Measurements from ENCODE around the gene FCHSD2.

DNA sequence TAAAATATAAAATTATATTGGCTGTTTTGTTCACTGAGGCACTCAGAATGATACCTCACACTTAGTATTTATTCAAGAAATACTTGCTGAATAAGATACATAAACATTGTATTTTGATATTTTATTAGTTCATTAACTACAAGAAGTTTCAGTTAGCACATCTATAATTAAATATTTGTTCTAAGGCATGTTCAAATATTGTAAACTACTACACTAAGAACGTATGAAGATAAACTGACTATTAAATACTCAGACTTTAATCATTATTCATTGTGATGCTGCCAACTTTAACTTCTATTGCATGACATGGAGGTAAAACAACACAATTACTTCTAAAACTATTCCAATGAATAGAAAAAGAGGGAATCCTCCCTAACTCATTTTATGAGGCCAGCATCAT is 198.5 kb downstream of the FCHSD2 start:
- TF ChIP-seq, protein P1, sequence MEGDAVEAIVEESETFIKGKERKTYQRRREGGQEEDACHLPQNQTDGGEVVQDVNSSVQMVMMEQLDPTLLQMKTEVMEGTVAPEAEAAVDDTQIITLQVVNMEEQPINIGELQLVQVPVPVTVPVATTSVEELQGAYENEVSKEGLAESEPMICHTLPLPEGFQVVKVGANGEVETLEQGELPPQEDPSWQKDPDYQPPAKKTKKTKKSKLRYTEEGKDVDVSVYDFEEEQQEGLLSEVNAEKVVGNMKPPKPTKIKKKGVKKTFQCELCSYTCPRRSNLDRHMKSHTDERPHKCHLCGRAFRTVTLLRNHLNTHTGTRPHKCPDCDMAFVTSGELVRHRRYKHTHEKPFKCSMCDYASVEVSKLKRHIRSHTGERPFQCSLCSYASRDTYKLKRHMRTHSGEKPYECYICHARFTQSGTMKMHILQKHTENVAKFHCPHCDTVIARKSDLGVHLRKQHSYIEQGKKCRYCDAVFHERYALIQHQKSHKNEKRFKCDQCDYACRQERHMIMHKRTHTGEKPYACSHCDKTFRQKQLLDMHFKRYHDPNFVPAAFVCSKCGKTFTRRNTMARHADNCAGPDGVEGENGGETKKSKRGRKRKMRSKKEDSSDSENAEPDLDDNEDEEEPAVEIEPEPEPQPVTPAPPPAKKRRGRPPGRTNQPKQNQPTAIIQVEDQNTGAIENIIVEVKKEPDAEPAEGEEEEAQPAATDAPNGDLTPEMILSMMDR (IDR thresholded peaks at IDR 0.05), result no peak
- TF ChIP-seq POLR2A (IDR thresholded peaks at IDR 0.05), result no peak

Data from lower leg skin (tissue), 3 donors.